ENCODE results near the gene COL9A2. TPM values are rescaled to one million over a fixed set of nuclear protein-coding genes. Genes with fewer than 3 reads are reported as not detected.

The COL9A2 gene
- polyA plus RNA-seq, 1 of the 3 experiments (the other 2 are of a cell fraction), result 0.94 TPM

- no peak for DNase-seq
- H3K4me1 ChIP-seq (ENCODE audit: control insufficient read depth in 1 of 2, insufficient read depth in 2 of 2, low read depth in 1 of 2, low read length in 1 of 2), result no peaks in the 10 kb centered on the region; a peak in 2 of 4 replicates
- no peak overlapping the region for H3K4me3 ChIP-seq (ENCODE audit: low read depth in 2 of 2, low read length in 1 of 2)
- TF ChIP-seq TCF12 (IDR thresholded peaks at IDR 0.05) (no peak), JUND (IDR thresholded peaks at IDR 0.05) (no peak), GATA2 (CRISPR knock-in tag; IDR thresholded peaks at IDR 0.05) (no peak), ZBTB33 (IDR thresholded peaks at IDR 0.05; ENCODE audit: borderline replicate concordance, low read depth) (no peak), ELF1 (IDR thresholded peaks at IDR 0.05) (no peak), FOXJ3 (CRISPR knock-in tag; IDR thresholded peaks at IDR 0.05) (no peak), CTCF (IDR thresholded peaks at IDR 0.05) (no peak), PBX3 (IDR thresholded peaks at IDR 0.05) (no peak), USF2 (IDR thresholded peaks at IDR 0.05; ENCODE audit: borderline replicate concordance, low read depth, low read length) (no peak), SMC3 (IDR thresholded peaks at IDR 0.05; ENCODE audit: low read depth, low read length) (no peak), NFIC (IDR thresholded peaks at IDR 0.05; ENCODE audit: borderline replicate concordance) (peak; percentile 68), RXRA (IDR thresholded peaks at IDR 0.05; ENCODE audit: borderline replicate concordance, low read depth) (no peak), GABPA (IDR thresholded peaks at IDR 0.05; ENCODE audit: low read depth) (no peak), POLR2AphosphoS5 (IDR thresholded peaks at IDR 0.05; ENCODE audit: low read depth, low read length) (peak; percentile 15; the same call in 1 of the 2 replicates), CHD2 (IDR thresholded peaks at IDR 0.05; ENCODE audit: low read length, partially characterized antibody) (no peak), RCOR1 (IDR thresholded peaks at IDR 0.05; ENCODE audit: low read length) (no peak)
- peaks cover 28% of the 10 kb centered on the region for H3F3A ChIP-seq (replicated peaks; ENCODE audit: insufficient read depth)
- ChIA-PET POLR2A (no interaction called here), CTCF (interaction anchor here (1.2 to 1.3 kb wide), 2 partner anchors 98 to 124 kb away, joined by 3 read pairs; no protein-coding TSS in a partner anchor)
- no peaks in the 10 kb centered on the region for H3K27me3 ChIP-seq (ENCODE audit: insufficient read depth)
- no peaks in the 10 kb centered on the region for H3K9me3 ChIP-seq
- peaks cover 53% of the 10 kb centered on the region for H3K79me2 ChIP-seq (ENCODE audit: insufficient read depth)
- peaks cover 58 to 63% of the 10 kb centered on the region in 2 experiments for H3K36me3 ChIP-seq (replicated peaks in 1 of 2; ENCODE audit: control insufficient read depth in 1 of 2, insufficient read depth in 2 of 2, low read length in 1 of 2)
- H3K9ac ChIP-seq, result peak overlapping the region; percentile 64; the same call in 1 of the 2 replicates
- no peak overlapping the region for H2AFZ ChIP-seq (ENCODE audit: low read depth)
- H3K27ac ChIP-seq (ENCODE audit: low read depth in 2 of 2, low read length in 1 of 2), result peak overlapping the region in 1 of 2 experiments; percentile 99; a peak in 2 of 4 replicates
- H4K20me1 ChIP-seq (ENCODE audit: insufficient read depth), result 0 out of 2 replicates have a peak, but pooled peaks cover 4% of the 10 kb centered on the region
- 35% methylated on average over 2 of the region's 2 CpGs for WGBS (ENCODE audit: low lambda C conversion rate)
- 0 out of 2 replicates have a peak overlapping the region, but pooled peaks have one; percentile 43 for H3K4me2 ChIP-seq
- no peaks in the 10 kb centered on the region for H3K9me2 ChIP-seq
These were observed 49.3 kb downstream of the COL9A2 start for GRCh38 chr1:40267767-40268187.

All from SK-N-SH (cell line).